ENCODE measurements around the gene DUSP16.
A peak's percentile ranks its signal among the peaks of the same experiment; 100 is the strongest.

Gene DUSP16

GRCh38 chr12:12609692-12610091 is 47.0 kb upstream of the DUSP16 start:
- intact Hi-C loops (cut with DNase I; ENCODE audit: low total_unique reads) = loop anchor here (5.0 kb wide), 1 partner anchor 42 kb away; no protein-coding TSS in a partner anchor
- H3K36me3 ChIP-seq = no peaks in the 10 kb centered on the region
- H3K4me1 ChIP-seq = peaks cover 0 to 30% (median 6%) of the 10 kb centered on the region in 4 donors
- H3K27ac ChIP-seq = no peak overlapping the region
- TF ChIP-seq CTCF (IDR thresholded peaks at IDR 0.05) = no peak
- H3K4me3 ChIP-seq = no peak overlapping the region
- no peaks in the 10 kb centered on the region for H3K9me3 ChIP-seq
- no peaks in the 10 kb centered on the region for H3K27me3 ChIP-seq
- no peak for DNase-seq

- intact Hi-C loops (cut with DNase I; ENCODE audit: low total_unique reads) = loop anchor here (5.0 kb wide), 1 partner anchor 41 kb away; no protein-coding TSS in a partner anchor
- Histone ChIP-seq H3K36me3 (no peaks in the 10 kb centered on the region), H3K4me1 (peaks cover 0 to 20% (median 6%) of the 10 kb centered on the region in 4 donors), H3K27me3 (no peaks in the 10 kb centered on the region), H3K4me3 (no peak overlapping the region), H3K27ac (no peak overlapping the region), H3K9me3 (no peaks in the 10 kb centered on the region)
- DNase-seq = no peak
- no peak for TF ChIP-seq CTCF (IDR thresholded peaks at IDR 0.05)
Measured at GRCh38 chr12:12608557-12608957, 45.9 kb upstream of the DUSP16 start.

- no peak for DNase-seq
- no peak overlapping the region for H3K27ac ChIP-seq
- no peak overlapping the region for H3K4me3 ChIP-seq
- intact Hi-C loops (cut with DNase I; ENCODE audit: low total_unique reads) = loop anchor here (5.0 kb wide), 1 partner anchor 40 kb away; no protein-coding TSS in a partner anchor
- no peak for TF ChIP-seq CTCF (IDR thresholded peaks at IDR 0.05)
- H3K9me3 ChIP-seq = no peaks in the 10 kb centered on the region
- peaks cover 0 to 7% (median 0%) of the 10 kb centered on the region in 4 donors for H3K4me1 ChIP-seq
- no peaks in the 10 kb centered on the region for H3K36me3 ChIP-seq
- no peaks in the 10 kb centered on the region for H3K27me3 ChIP-seq
Measured at GRCh38 chr12:12606781-12607589, 44.3 kb upstream of the DUSP16 start.

GRCh38 chr12:12604740-12605139 is 42.1 kb upstream of the DUSP16 start:
- H3K4me3 ChIP-seq = no peak overlapping the region
- no peaks in the 10 kb centered on the region for H3K4me1 ChIP-seq
- TF ChIP-seq CTCF (IDR thresholded peaks at IDR 0.05) = no peak
- H3K36me3 ChIP-seq = no peaks in the 10 kb centered on the region
- H3K27me3 ChIP-seq = no peaks in the 10 kb centered on the region
- no peaks in the 10 kb centered on the region for H3K9me3 ChIP-seq
- no peak for DNase-seq
- intact Hi-C loops (cut with DNase I; ENCODE audit: low total_unique reads) = loop anchor here (5.0 kb wide), 1 partner anchor 37 kb away; no protein-coding TSS in a partner anchor
- H3K27ac ChIP-seq = no peak overlapping the region

- DNase-seq = peak in 1 of 2 donors; percentile 42
- Histone ChIP-seq H3K27me3 (no peaks in the 10 kb centered on the region), H3K9me3 (no peaks in the 10 kb centered on the region), H3K4me3 (no peak overlapping the region), H3K27ac (no peak overlapping the region), H3K36me3 (no peaks in the 10 kb centered on the region), H3K4me1 (no peaks in the 10 kb centered on the region)
- intact Hi-C loops (cut with DNase I; ENCODE audit: low total_unique reads) = no loop called here
- TF ChIP-seq CTCF (IDR thresholded peaks at IDR 0.05) = no peak
Measured at GRCh38 chr12:12600659-12601058, 38.0 kb upstream of the DUSP16 start.
